Activated CD4-positive, alpha-beta T cell treated with anti-CD3 and anti-CD28 coated beads for 36 hours (primary cell): ENCODE results near the gene SLX1A. TPM values are rescaled to one million over a fixed set of nuclear protein-coding genes. Genes with fewer than 3 reads are reported as not detected.

Source experiments
- total RNA-seq, 2 experiments: library from RNA; stranded (reverse); gene quantifications; one replicate each; pipeline ENCODE4 v1.2.3, GENCODE V29; 2021

Gene SLX1A
- total RNA-seq, 2 experiments from 2014 or later = 24.4 to 99.3 TPM

Other genes with a start within 250 kb of the SLX1A start
- gene TMEM219, start 231.8 kb upstream of the SLX1A start, total RNA-seq = 10 to 100 TPM; 34.6 to 42.5 TPM
- gene TAOK2, start 220.0 kb upstream of the SLX1A start, total RNA-seq = 10 to 100 TPM; 24.1 to 24.4 TPM
- gene HIRIP3, start 198.3 kb upstream of the SLX1A start, total RNA-seq = 10 to 100 TPM; 25.1 to 36.8 TPM
- 100 to 1,000 TPM in 1 of 2 experiments, 10 to 100 TPM in 1; 80.1 to 106 TPM for gene INO80E, start 197.6 kb upstream of the SLX1A start, total RNA-seq
- gene DOC2A, start 182.8 kb upstream of the SLX1A start, total RNA-seq = 1 to 10 TPM in 1 of 2 experiments, under 1 TPM in 1; 0.69 to 1.3 TPM
- gene C16orf92, start 170.7 kb upstream of the SLX1A start, total RNA-seq = not detected
- gene TLCD3B, start 162.6 kb upstream of the SLX1A start, total RNA-seq = 1 to 10 TPM; 3.7 to 4.0 TPM
- gene ALDOA, start 128.1 kb upstream of the SLX1A start, total RNA-seq = 1,000 to 10,000 TPM; 2,482 to 3,644 TPM
- gene PPP4C, start 117.9 kb upstream of the SLX1A start, total RNA-seq = 100 to 1,000 TPM; 106 to 113 TPM
- gene TBX6, start 102.0 kb upstream of the SLX1A start, total RNA-seq = 1 to 10 TPM; 2.7 to 3.0 TPM
- 10 to 100 TPM; 17.4 to 19.1 TPM for gene YPEL3, start 97.7 kb upstream of the SLX1A start, total RNA-seq
- gene GDPD3, start 80.3 kb upstream of the SLX1A start, total RNA-seq = 1 to 10 TPM; 6.1 to 7.0 TPM
- 10 to 100 TPM; 59.0 to 81.7 TPM for gene MAPK3, start 70.7 kb upstream of the SLX1A start, total RNA-seq
- gene CORO1A, start 10.3 kb upstream of the SLX1A start, total RNA-seq = 1,000 to 10,000 TPM in 1 of 2 experiments, 100 to 1,000 TPM in 1; 997 to 1,175 TPM
- gene BOLA2B, start 209 bp upstream of the SLX1A start, total RNA-seq = 100 to 1,000 TPM; 188 to 190 TPM
- 10 to 100 TPM; 17.4 to 18.9 TPM for gene SULT1A3, start 5.4 kb downstream of the SLX1A start, total RNA-seq
- gene NPIPB13, start 54.6 kb downstream of the SLX1A start, total RNA-seq = 10 to 100 TPM; 10.5 to 11.3 TPM
- gene CD2BP2, start 161.4 kb downstream of the SLX1A start, total RNA-seq = 10 to 100 TPM; 42.3 to 51.8 TPM
- 10 to 100 TPM; 38.1 to 43.4 TPM for gene TBC1D10B, start 176.6 kb downstream of the SLX1A start, total RNA-seq
- 1 to 10 TPM in 1 of 2 experiments, under 1 TPM in 1; 0.69 to 1.6 TPM for gene MYL11, start 180.9 kb downstream of the SLX1A start, total RNA-seq
- 100 to 1,000 TPM; 155 to 159 TPM for gene SEPTIN1, start 188.7 kb downstream of the SLX1A start, total RNA-seq
- 10 to 100 TPM; 10.6 to 11.0 TPM for gene ZNF48, start 201.5 kb downstream of the SLX1A start, total RNA-seq
- 1 to 10 TPM; 3.8 to 4.0 TPM for gene ZNF771, start 213.7 kb downstream of the SLX1A start, total RNA-seq
- 100 to 1,000 TPM in 1 of 2 experiments, 10 to 100 TPM in 1; 89.3 to 102 TPM for gene DCTPP1, start 236.2 kb downstream of the SLX1A start, total RNA-seq